ENCODE measurements around the gene FRMPD1. TPM values are rescaled to one million over a fixed set of nuclear protein-coding genes. Genes with fewer than 3 reads are reported as not detected.

FRMPD1 gene
- total and polyA plus RNA-seq, 12 donors: 0.07 to 0.78 (median 0.18) TPM; not detected in 4

DNA sequence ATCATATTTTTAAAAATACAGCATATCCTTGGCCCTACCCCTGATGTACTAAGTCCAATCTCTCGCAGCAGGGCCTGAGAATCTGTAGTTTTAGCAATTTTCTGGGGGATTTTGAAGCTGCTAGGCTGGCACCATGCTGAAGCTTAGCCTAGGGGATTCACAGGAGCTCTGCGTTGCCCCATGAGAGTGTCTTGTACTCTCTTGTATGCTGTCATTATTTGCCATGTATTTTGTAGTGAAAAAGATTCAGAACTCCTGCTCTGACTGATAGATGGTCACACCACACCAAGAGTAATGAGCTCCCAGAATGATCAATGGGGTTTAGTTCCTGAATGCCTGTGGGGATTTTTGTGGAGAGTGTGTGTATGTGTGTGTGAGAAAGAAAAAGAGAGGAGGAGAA, 82.2 kb downstream of the FRMPD1 start:
- no peak for TF ChIP-seq POLR2A (IDR thresholded peaks at IDR 0.05)
- TF ChIP-seq, protein P1, sequence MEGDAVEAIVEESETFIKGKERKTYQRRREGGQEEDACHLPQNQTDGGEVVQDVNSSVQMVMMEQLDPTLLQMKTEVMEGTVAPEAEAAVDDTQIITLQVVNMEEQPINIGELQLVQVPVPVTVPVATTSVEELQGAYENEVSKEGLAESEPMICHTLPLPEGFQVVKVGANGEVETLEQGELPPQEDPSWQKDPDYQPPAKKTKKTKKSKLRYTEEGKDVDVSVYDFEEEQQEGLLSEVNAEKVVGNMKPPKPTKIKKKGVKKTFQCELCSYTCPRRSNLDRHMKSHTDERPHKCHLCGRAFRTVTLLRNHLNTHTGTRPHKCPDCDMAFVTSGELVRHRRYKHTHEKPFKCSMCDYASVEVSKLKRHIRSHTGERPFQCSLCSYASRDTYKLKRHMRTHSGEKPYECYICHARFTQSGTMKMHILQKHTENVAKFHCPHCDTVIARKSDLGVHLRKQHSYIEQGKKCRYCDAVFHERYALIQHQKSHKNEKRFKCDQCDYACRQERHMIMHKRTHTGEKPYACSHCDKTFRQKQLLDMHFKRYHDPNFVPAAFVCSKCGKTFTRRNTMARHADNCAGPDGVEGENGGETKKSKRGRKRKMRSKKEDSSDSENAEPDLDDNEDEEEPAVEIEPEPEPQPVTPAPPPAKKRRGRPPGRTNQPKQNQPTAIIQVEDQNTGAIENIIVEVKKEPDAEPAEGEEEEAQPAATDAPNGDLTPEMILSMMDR (IDR thresholded peaks at IDR 0.05): no peak
- intact Hi-C loops (cut with DNase I): loop anchor here in 1 of 2 donors (10.0 kb wide), 1 partner anchor 128 kb away; no protein-coding TSS in a partner anchor
- Histone ChIP-seq H3K4me1 (replicated peaks in 1 of 2) (no peaks in the 10 kb centered on the region), H3K36me3 (replicated peaks in 1 of 2) (no peaks in the 10 kb centered on the region), H3K4me3 (no peak overlapping the region), H3K9me3 (replicated peaks in 1 of 3) (no peaks in the 10 kb centered on the region), H3K27me3 (no peaks in the 10 kb centered on the region), H3K27ac (no peak overlapping the region)
- 34 to 81% (median 57%) methylated on average over 2 of the region's 2 CpGs for WGBS, 4 donors
- DNase-seq: no peak

DNA sequence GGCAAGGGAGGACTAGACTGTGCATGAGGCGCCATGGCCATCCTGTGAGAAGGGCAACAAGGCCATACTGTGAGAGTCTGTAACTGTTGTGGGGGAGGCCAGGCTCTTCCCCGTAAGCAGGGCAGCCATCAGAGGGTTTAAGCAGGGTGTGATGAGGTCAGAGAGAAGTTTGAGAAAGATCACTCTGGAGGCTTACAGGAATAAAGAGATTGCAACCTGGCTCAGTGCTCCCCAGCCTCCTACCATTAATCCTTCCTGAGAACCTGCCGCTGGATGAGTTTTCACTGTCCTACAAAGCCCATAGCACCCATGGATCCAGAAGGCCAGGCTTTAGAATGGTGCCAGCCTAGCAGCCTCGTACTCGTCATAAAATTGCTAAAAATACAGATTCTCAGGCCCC, 88.5 kb downstream of the FRMPD1 start:
- Histone ChIP-seq H3K36me3 (replicated peaks in 1 of 2) (no peaks in the 10 kb centered on the region), H3K4me3 (no peak overlapping the region), H3K27me3 (no peaks in the 10 kb centered on the region), H3K4me1 (replicated peaks in 1 of 2) (no peaks in the 10 kb centered on the region), H3K27ac (no peak overlapping the region), H3K9me3 (replicated peaks in 1 of 3) (no peaks in the 10 kb centered on the region)
- no peak for DNase-seq
- WGBS, 4 donors: 80 to 91% (median 86%) methylated on average over 4 to 5 of the region's 5 CpGs
- TF ChIP-seq, protein P1 (IDR thresholded peaks at IDR 0.05): no peak
- TF ChIP-seq POLR2A (IDR thresholded peaks at IDR 0.05): no peak
- intact Hi-C loops (cut with DNase I): loop anchor here in 1 of 2 donors (10.0 kb wide), 1 partner anchor 134 kb away; no protein-coding TSS in a partner anchor

GRCh38 chr9:37740128-37740527, 89.4 kb downstream of the FRMPD1 start:
- no peak for TF ChIP-seq POLR2A (IDR thresholded peaks at IDR 0.05)
- TF ChIP-seq, protein P1 (IDR thresholded peaks at IDR 0.05): no peak
- 86 to 100% (median 95%) methylated on average over 3 to 16 of the region's 16 CpGs for WGBS, 4 donors

DNA sequence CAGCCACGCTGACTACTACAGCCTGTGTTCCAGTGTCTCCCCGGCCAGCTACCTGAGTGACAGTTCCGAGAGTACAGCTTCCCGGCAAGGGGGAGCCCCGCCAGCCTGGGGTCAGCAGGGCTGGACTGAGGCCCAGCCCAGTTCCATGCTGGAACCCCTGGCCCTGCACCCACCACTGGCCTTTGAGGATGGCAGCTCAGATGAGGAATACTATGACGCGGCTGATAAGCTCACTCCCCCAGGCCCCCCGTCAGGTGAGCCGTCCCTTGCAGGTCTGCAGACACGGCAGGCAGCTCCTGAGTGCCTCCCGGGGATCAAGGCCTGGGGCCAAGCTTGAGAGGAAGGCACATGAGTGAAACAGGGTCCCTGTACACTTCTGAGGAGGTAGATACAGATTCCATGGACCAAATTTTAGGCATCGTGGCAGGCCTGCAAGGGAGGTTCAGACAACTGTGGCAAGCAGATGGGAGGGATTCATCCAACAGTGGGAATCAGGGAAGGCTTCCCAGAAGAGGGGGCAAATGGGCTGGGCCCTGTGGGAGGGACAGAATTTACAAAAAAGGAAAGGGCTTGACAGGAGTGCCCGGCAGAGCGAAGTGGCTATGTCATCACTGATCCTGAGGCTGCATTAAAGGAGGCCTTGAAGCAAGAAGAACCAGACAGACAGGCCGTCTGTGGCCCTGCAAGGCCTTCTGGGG, 90.0 kb downstream of the FRMPD1 start:
- no peak overlapping the region for H3K27ac ChIP-seq
- no peaks in the 10 kb centered on the region for H3K9me3 ChIP-seq (replicated peaks in 1 of 3)
- WGBS, 4 donors: 72 to 83% (median 75%) methylated on average over 6 to 15 of the region's 15 CpGs
- no peaks in the 10 kb centered on the region for H3K27me3 ChIP-seq
- intact Hi-C loops (cut with DNase I): no loop called here
- DNase-seq: no peak
- no peak overlapping the region for H3K4me3 ChIP-seq
- TF ChIP-seq, protein P1 (IDR thresholded peaks at IDR 0.05): no peak
- no peak for TF ChIP-seq POLR2A (IDR thresholded peaks at IDR 0.05)
- H3K36me3 ChIP-seq (replicated peaks in 1 of 2): no peaks in the 10 kb centered on the region
- H3K4me1 ChIP-seq (replicated peaks in 1 of 2): no peaks in the 10 kb centered on the region

More at GRCh38 chr9:37740128-37740527, 89.4 kb downstream of the FRMPD1 start:
- Histone ChIP-seq H3K4me1 (replicated peaks in 1 of 2) (no peaks in the 10 kb centered on the region), H3K27me3 (no peaks in the 10 kb centered on the region), H3K27ac (no peak overlapping the region), H3K9me3 (replicated peaks in 1 of 3) (no peaks in the 10 kb centered on the region), H3K4me3 (no peak overlapping the region), H3K36me3 (replicated peaks in 1 of 2) (no peaks in the 10 kb centered on the region)
- DNase-seq: no peak
- intact Hi-C loops (cut with DNase I): no loop called here

Measured in adrenal gland (tissue), 12 donors.